Smooth muscle cell (in vitro differentiated cells): ENCODE measurements around the gene FGD5. TPM values are rescaled to one million over a fixed set of nuclear protein-coding genes. Genes with fewer than 3 reads are reported as not detected.

ENCODE experiments used
- DNase-seq: peaks from one replicate; lab custom pipeline; 2025; ENCODE audit not compliant: unreplicated experiment; lab: John Stamatoyannopoulos, UW
- H2AFZ ChIP-seq: fragments of 200-600 bp; sonication (generic); 2 replicates; pipeline ENCODE4 v1.6.0; 2016; ENCODE audit warnings: antibody characterized with exemption, low read depth, mild to moderate bottlenecking
- H3F3A ChIP-seq: fragments of 200-600 bp; sonication (generic); 2 replicates; pipeline ENCODE4 v1.6.0; 2017; ENCODE audit warnings: antibody characterized with exemption, low read depth
- H3K27ac ChIP-seq: fragments of 200-600 bp; sonication (generic); 2 replicates; pipeline ENCODE4 v1.5.1; 2016; ENCODE audit warnings: low read depth, mild to moderate bottlenecking
- H3K27me3 ChIP-seq: fragments of 200-600 bp; sonication (generic); 2 replicates; pipeline ENCODE4 v1.6.1; 2016; ENCODE audit warnings: low read depth, mild to moderate bottlenecking
- H3K36me3 ChIP-seq: fragments of 200-600 bp; sonication (generic); 2 replicates; pipeline ENCODE4 v1.5.1; 2016; ENCODE audit warnings: low read depth
- H3K4me1 ChIP-seq: fragments of 200-600 bp; sonication (generic); 2 replicates; pipeline ENCODE4 v1.5.1; 2016; ENCODE audit warnings: low read depth
- H3K4me2 ChIP-seq: fragments of 200-600 bp; sonication (generic); 2 replicates; pipeline ENCODE4 v1.6.0; 2016; ENCODE audit warnings: mild to moderate bottlenecking
- H3K4me3 ChIP-seq: fragments of 200-600 bp; sonication (generic); 2 replicates; pipeline ENCODE4 v1.5.1; 2016; ENCODE audit warnings: mild to moderate bottlenecking
- H3K79me2 ChIP-seq: fragments of 200-600 bp; sonication (generic); 2 replicates; pipeline ENCODE4 v1.6.0; 2016; ENCODE audit warnings: low read depth, mild to moderate bottlenecking
- H3K9ac ChIP-seq: fragments of 200-600 bp; sonication (generic); 2 replicates; pipeline ENCODE4 v1.6.0; 2016; ENCODE audit warnings: low read depth
- H3K9me3 ChIP-seq: fragments of 200-600 bp; sonication (generic); replicated peaks from 2 replicates; pipeline ENCODE4 v1.5.1; 2016; ENCODE audit warnings: low read depth
- H4K20me1 ChIP-seq: fragments of 200-600 bp; sonication (generic); 2 replicates; pipeline ENCODE4 v1.6.0; 2016; ENCODE audit warnings: low read depth
- WGBS: methylation state at CpG from one replicate; pipeline ENCODE4 v1.1.7; 2016; ENCODE audit warnings: low lambda C conversion rate; 5-methylcytosine and 5-hydroxymethylcytosine counted together
- polyA plus RNA-seq: library from polyadenylated mRNA; unstranded; fragments of >200 nt; fragmentation: Nextera tagmentation; extraction: Ambion mirVana; gene quantifications from 2 replicates; pipeline ENCODE4 v1.2.1, GENCODE V29; 2016
- total RNA-seq: library from RNA; depleted of rRNA; stranded (reverse); fragments of >200 nt; gene quantifications from 2 replicates; pipeline ENCODE4 v1.2.3, GENCODE V29; 2014
- TF ChIP-seq, protein P1 (sequence below): fragments of 200-600 bp; sonication (generic); IDR thresholded peaks from 2 replicates; pipeline ENCODE4 v1.5.1; 2017; ENCODE audit warnings: borderline replicate concordance, mild to moderate bottlenecking, antibody characterized with exemption; ENCODE audit not compliant: insufficient read depth, poor library complexity, severe bottlenecking

FGD5 gene
- total and polyA plus RNA-seq, 2 experiments from 2014 or later = 0.63 to 0.71 TPM

DNA sequence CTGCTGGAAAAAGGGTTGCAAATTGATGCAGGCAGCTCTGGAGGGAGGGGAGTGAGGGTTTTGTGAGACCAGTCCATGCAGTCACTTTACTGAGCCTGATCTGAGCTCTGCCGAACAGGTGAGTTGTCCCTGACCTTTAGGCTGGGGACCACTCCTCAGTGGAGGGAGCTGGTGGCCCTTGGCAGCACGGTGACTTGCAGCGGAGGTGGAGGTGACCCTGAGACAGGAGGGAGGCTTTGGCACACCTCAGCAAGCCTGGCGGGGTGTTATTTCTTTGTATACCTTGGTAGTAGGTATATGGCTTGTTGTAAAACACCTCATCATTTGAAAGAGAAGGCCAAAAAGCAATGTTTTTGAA is 43.5 kb downstream of the FGD5 start:
- no peak for DNase-seq

DNA sequence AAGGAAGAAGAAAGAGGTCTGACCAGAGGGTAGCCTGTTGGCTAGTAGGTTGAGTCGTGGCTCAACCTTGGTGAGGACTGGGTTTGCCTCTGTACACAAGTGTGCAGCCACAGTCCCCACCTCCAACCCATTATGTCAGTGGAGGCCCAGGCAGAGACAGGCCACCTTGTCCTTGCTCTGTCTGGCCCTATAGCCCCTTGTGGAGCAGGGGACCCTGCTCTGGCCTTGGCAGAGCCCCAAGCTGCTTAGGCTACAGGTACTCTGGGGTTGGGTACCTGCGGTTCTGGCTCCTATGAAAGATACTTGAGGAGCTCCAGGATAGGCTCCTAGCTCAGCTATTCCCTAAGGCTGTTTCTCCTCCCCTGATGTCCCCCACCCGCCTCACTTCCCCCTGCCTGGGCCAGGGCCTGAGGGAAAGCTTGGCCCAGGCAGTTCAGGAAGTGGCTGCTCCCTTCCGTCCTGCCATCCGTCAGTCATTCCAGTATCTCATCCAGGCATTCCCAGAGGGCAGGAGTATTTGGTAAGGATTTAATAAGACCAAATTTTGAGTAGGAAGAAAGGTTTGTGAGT is 44.0 kb downstream of the FGD5 start:
- WGBS = 90% methylated on average over 5 of the region's 5 CpGs
- Histone ChIP-seq H3K9me3 (no peaks in the 10 kb centered on the region), H3K4me2 (no peak overlapping the region), H4K20me1 (no peaks in the 10 kb centered on the region), H3K9ac (no peak overlapping the region), H3K79me2 (no peaks in the 10 kb centered on the region), H3K27me3 (no peaks in the 10 kb centered on the region), H2AFZ (no peak overlapping the region), H3K4me3 (no peak overlapping the region), H3K36me3 (no peaks in the 10 kb centered on the region), H3K4me1 (no peaks in the 10 kb centered on the region), H3F3A (no peaks in the 10 kb centered on the region), H3K27ac (no peak overlapping the region)
- TF ChIP-seq, protein P1, sequence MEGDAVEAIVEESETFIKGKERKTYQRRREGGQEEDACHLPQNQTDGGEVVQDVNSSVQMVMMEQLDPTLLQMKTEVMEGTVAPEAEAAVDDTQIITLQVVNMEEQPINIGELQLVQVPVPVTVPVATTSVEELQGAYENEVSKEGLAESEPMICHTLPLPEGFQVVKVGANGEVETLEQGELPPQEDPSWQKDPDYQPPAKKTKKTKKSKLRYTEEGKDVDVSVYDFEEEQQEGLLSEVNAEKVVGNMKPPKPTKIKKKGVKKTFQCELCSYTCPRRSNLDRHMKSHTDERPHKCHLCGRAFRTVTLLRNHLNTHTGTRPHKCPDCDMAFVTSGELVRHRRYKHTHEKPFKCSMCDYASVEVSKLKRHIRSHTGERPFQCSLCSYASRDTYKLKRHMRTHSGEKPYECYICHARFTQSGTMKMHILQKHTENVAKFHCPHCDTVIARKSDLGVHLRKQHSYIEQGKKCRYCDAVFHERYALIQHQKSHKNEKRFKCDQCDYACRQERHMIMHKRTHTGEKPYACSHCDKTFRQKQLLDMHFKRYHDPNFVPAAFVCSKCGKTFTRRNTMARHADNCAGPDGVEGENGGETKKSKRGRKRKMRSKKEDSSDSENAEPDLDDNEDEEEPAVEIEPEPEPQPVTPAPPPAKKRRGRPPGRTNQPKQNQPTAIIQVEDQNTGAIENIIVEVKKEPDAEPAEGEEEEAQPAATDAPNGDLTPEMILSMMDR = no peak
- DNase-seq = no peak

More for the DNA sequence above, 43.5 kb downstream of the FGD5 start:
- Histone ChIP-seq H2AFZ (no peak overlapping the region), H3K27ac (no peak overlapping the region), H3K4me3 (no peak overlapping the region), H3K27me3 (no peaks in the 10 kb centered on the region), H3K9me3 (no peaks in the 10 kb centered on the region), H3F3A (no peaks in the 10 kb centered on the region), H3K4me1 (no peaks in the 10 kb centered on the region), H3K79me2 (no peaks in the 10 kb centered on the region), H3K9ac (no peak overlapping the region), H3K4me2 (no peak overlapping the region), H3K36me3 (no peaks in the 10 kb centered on the region), H4K20me1 (no peaks in the 10 kb centered on the region)
- TF ChIP-seq, protein P1 = no peak
- WGBS = 94% methylated on average over 4 of the region's 4 CpGs

DNA sequence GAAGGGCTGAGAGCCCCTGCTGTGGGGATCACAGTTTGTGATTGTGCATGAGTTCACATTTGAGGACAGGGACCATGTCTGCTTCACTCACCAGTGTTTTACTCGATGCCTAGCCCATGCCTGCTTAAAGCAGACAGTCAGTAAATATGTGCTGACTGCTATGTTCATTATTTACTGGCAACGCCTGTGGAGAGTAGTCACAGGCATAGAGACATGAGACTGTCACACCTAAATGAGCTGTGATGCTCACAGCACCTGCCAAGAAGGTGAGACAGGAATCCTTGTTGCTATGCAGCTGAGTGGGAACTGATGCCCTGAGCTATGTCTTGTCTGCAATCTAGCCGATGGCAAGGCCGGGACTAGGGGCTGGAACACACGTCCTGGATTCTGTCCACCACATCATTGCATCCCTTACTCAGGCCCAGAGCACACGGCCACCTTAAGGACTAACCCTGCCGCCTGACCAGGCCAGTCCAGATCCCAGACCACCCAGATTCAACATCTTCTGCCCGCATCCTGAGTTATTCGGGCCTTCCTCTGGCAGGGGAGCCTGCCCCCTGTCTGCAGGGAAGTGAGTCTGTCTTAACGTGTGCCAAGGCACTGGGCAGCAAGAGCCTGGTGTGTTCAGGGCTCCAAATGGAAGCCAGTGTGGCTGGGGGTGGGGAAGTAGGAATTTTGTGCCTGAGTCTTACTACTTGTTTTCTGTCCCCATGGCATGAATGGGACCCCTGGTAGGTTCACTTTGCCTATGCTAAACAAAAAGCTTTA is 44.8 kb downstream of the FGD5 start:
- H3K9me3 ChIP-seq = no peaks in the 10 kb centered on the region
- WGBS = 72% methylated on average over 10 of the region's 10 CpGs
- TF ChIP-seq, protein P1 = no peak
- H3K4me1 ChIP-seq = no peaks in the 10 kb centered on the region
- no peaks in the 10 kb centered on the region for H3K79me2 ChIP-seq
- no peaks in the 10 kb centered on the region for H3K27me3 ChIP-seq
- DNase-seq = no peak
- H3K9ac ChIP-seq = no peak overlapping the region
- no peak overlapping the region for H3K4me2 ChIP-seq
- H2AFZ ChIP-seq = no peak overlapping the region
- no peaks in the 10 kb centered on the region for H3K36me3 ChIP-seq
- no peak overlapping the region for H3K27ac ChIP-seq
- H3F3A ChIP-seq = no peaks in the 10 kb centered on the region
- H4K20me1 ChIP-seq = no peaks in the 10 kb centered on the region
- H3K4me3 ChIP-seq = no peak overlapping the region
